Activated naive CD8-positive, alpha-beta T cell treated with anti-CD3 and anti-CD28 coated beads, Interleukin-2, amount 50 U/mL, for 16 hours (primary cell): ENCODE data around the gene GP1BA.
"Not testable (repeated sequence)": the region's sequence is repeated elsewhere in the genome, so short reads cannot be mapped to it uniquely, and the experiment has no call there.

Experiments used
- DNase-seq: peaks from one replicate; pipeline ENCODE4 v3.0.0-alpha.2; 2020; ENCODE audit warnings: low read depth, low spot score

Gene GP1BA

DNA sequence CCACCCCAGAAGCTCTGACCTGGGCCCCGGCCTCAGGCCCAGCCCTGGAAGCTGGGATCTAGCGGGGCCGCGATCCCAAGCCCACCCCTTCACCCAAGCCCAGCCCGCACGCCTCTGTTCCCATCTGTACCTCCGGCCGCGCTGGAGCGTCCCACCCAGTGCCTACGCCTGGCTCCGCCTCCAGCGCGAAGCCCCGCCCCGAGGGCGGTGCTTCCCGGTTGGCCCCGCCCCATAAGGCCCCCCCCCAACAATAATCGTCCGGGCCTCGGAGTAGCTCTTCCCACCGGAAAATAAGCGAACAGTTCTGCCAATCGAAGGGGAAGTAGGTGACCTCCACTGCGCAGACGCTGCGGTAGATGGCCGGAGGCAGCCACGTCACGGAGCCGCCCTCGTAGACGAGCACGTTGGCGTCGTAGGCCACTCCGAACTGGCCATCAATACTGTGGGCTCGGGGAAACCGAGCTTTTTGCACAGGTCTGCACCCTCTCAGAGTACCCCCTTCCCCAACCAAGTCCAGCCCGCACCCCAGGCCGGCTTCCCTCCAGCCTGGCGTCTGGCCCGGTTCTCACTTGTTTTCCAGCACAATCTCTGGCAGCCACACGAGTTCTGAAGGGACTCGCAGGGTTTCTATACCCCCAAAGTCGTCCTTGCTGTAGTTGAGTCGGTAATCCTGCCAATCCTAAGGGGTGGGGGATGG lies 30.3 kb upstream of the GP1BA start:
- DNase-seq = no peak

DNA sequence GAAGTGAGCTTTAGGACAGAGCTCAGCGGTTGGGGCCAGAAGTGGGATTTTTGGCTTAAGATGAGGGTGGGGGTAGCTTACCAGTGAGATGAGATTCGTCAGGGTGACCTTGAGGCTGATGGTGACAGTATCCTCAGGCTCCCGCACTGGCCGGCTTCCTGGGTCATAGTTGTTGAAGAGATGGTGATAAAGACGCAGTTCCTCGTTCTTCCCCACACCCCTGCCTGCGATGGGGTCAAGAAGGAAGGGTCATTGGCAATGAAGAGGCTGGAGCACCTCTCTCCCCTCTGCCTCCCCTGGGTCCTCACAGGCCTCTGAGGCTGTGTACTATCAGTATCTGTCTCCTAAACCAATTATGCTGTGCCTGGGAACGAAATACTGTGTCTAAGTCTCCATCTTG lies 29.5 kb upstream of the GP1BA start:
- no peak for DNase-seq

DNA sequence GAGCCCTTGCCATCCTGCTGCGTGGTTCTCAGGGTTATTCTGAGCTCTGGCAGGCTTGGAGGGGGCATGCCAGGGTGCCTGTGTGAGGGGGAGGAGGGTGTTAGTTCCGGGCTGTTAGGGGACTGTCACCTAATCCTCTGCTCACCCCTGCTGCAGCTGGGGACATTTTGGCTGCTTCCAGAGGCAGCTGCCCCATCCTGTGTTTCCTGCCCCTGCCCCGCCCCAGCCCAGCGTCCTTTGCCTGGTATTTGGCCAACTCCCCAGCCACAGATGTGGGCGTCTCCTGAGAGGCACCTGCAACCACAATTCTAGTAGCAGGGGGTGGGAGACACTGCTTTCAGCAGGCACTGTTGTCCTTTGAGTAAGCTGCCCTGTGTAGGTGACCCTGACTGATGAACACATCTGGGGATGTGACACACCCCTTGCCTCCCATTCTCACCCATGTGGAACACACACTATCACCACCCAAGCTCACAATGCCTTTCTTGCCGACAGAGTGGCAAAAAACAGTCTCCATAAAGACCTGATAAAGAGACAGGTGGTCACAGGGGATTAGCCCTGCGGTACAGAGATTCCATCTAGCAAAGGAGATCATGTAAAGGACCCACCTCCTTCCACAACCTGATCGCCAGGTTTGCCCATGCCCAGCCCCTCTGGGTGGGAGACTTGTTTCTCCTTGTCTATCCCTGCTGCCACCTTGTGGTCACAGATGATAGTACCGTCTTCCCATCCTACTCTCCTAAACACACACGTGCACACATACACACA lies 28.8 kb upstream of the GP1BA start, which contains the start of gene CHRNE:
Gene CHRNE (minus strand): TSS at position 48 of the 768 bp plus-strand sequence. CDS start 35 bp downstream, at position 13.
- DNase-seq = peak; percentile 55

DNA sequence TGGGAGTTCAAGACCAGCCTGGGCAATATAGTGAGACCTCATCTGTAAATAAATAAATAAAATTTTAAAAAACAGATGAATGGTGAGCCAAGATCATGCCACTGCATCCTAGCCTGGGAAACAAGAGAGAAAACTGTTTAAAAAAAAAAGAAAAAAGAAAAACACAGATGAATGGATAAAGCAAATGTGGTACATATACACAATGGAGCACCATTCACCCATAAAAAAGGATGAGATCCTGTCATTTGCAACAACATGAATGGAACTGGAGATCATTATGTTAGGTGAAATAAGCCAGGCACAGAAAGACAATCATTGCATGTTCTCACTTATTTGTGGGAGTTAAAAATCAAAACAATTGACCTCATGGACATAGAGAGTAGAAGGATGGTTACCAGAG lies 25.4 kb upstream of the GP1BA start:
- DNase-seq = not testable (repeated sequence)

DNA sequence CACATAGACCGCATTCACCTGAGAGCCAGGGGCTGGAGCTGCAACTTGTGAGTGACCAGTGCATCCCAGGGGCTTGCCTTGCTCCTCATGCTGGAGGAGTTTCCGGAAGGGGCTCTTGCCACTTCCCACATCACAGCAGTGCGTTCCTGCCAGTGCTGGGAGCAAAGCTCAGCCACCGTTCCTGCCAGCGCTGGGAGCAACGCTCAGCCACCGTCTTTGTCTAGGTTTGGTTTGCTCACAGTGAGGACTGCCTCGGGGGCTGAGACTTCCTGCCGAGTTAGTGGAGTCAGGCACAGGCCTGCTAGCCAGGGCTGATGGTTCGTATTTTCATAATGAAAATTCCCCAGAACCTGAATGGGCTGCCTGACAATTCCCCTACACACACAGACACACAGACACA lies 23.8 kb upstream of the GP1BA start:
- no peak for DNase-seq

DNA sequence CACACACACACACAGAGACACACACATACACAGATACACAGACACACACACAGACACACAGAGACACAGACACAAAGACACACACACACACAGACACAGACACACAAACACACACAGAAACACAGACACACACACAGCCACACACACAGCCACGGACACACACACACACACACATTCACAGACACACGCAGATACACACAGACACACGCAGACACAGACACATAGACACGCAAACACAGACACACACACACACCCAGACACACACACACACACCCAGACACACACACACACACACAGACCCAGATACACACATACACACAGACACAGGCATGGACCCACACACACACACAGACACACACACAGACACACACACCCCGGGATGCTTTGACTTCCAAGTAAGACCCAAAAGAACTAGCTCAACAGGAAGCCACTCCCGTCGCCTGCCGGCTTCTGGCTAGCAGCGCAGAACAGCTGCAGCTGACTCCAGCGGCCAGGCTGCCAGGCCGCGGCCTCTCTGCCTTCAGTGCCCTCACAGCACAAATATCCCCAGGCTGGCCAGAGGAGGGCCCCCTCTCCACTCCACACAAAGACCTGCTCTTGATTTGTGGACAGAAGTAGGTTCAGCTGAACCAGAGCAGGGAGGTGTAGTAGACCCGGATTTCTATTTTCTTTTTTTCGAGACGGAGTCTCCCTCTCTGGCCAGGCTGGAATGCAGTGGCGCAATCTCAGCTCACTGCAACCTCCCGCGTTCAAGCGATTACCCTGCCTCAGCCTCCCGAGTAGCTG lies 23.2 kb upstream of the GP1BA start:
- peak; percentile 30 for DNase-seq

DNA sequence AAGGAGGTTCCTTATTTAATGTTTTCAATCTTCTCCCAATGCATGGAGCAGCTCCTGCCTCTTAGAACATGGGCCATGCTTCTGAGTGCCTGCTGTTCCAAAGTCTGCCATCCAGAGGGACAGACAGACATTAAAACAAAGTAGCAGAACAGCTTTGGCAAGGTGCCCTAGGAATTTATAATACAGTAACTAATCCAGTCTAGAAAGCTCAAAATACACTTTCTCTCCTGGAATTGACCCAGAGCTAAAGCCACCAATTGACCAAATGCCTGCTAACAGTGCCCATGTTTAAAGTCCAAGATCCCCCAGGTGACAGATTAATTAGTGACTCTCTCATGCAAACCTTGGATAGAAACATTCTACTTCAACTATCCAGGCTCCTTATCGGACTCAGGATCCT lies 18.1 kb upstream of the GP1BA start:
- no peak for DNase-seq

DNA sequence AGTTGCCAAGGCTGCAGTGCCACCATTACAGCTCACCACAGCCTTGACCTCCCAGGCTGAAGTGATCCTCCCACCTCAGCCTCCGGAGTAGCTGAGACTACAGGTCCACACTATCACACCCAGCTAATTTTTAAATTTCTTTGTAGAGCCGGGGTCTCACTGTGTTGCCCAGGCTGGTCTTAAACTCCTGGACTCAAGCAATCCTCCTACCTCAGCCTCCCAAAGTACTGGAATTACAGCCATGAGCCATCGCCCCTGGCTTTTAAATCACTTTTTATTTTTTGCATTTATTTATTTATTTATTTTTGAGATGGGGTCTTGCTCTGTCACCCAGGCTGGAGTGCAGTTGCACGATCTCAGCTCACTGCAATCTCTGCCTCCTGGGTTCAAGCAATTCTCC lies 17.5 kb upstream of the GP1BA start:
- DNase-seq = not testable (repeated sequence)

DNA sequence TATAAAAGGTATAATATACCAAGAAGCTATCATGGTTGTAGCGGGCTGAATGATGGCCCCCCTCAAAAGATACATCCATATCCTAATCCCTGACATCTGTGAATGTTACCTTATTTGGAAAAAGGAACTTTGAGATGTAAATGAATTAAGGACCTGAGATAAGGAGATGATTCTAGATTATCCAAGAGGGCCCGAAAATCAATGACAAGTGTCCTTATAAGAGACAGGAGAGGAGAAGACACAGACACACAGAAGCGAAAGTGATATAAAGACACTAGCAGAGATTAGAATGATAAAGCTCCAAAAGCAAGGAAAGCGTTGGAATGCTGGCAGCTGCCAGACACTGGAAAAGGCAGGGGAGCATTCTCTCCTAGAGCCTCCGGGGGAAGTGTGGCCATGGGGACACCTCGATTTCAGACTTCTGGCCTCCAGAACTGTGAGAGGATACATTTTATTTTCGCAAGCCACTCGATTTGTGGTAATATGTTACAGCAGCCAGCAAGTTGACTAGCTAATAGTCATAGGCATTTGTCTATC lies 12.5 kb upstream of the GP1BA start:
- no peak for DNase-seq

DNA sequence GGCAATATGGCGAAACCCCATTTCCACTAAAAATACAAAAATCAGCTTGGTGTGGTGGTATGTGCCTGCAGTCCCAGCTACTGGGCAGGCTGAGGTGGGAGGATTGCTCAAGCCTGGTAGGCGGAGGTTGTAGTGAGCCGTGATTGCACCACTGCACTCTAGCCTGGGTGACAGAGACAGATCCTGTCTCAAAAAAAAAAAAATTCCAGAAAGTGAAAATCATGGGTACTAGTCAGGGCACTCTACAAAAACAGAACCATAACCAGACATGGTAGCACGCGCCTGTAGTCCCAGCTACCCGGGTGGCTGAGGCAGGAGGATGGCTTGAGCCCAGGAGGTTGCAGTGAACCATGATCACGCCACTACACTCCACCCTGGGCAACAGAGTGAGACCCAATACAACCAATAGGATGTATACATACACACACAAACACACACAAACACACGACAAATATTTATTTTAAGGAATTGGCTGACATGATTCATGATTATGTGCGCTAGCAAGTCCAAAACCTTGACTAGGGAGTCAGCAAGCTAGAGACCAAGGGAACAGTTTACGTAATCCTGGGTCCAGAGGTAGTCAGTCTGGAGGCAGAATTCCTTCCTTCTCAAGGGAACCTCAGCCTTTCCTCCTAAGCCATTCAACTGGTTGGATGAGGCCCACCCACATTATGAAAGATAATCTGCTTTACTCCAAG lies 11.6 kb upstream of the GP1BA start:
- no peak for DNase-seq

DNA sequence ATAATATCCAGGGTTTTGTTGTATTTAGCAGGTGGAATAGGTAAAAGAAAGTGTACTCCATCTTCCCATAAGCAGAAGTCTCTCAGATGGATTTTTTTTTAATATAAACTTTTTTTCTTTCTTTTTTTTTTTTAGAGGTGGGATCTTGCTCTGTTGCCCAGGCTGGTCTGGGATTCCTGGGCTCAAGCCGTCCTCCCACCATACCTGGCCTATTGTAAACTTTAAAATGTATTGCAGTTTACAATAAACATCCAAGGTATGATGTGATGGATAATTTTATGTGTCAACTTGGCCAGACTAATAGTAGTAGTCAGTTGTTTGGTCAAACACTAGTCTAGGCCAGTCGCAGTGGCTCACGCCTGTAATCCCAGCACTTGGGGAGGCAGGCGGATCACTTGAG lies 10.8 kb upstream of the GP1BA start:
- no peak for DNase-seq

DNA sequence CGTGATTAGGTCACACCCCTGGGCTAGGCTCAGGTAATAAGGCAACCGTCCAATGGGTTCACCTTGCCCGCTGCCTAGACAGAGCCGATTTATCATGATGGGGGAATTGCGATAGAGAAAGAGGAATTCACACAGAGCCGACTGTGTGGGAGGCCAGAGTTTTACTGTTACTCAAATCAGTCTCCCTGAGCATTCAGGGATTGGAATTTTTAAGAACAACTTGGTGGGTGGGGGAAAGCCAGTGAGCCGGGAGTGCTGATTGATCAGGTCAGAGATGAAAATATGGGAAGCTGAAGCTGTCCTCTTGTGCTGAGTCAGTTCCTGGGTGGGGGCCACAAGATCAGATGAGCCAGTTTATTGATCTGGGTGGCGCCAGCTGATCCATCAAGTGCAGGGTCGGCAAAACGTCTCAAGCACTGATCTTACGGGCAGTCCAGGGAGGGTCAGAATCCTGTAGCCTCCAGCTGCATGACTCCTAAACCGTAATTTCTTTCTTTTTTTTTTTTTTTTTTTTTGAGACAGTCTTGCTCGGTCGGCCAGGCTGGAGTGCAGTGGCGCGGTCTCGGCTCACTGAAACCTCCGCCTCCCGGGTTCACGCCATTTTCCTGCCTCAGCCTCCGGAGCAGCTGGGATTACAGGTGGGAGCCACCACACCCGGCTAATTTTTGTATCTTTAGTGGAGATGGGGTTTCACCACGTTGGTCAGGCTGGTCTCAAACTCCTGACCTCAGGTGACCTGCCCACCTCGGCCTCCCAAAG lies 5.3 kb upstream of the GP1BA start:
- not testable (repeated sequence) for DNase-seq

DNA sequence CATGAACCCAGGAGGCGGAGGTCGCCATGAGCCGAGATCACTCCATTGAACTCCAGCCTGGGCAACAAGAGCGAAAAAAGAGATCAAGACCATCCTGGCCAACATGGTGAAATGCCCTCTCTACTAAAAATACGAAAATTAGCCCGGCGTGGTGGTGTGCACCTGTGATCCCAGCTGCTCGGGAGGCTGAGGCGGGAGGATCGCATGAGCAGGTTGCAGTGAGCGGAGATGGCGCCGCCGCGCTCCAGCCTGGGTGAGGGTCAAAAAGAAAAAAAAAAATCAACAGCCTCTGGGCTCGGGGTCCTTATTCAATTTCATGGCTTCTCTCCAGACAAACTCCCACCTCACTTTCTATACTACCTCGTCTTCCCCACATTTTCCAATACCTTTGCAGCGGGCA lies 3.2 kb upstream of the GP1BA start:
- no peak for DNase-seq

DNA sequence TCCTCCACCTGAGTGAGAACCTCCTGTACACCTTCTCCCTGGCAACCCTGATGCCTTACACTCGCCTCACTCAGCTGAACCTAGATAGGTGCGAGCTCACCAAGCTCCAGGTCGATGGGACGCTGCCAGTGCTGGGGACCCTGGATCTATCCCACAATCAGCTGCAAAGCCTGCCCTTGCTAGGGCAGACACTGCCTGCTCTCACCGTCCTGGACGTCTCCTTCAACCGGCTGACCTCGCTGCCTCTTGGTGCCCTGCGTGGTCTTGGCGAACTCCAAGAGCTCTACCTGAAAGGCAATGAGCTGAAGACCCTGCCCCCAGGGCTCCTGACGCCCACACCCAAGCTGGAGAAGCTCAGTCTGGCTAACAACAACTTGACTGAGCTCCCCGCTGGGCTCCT lies 679 bp downstream of the GP1BA start:
- no peak for DNase-seq

DNA sequence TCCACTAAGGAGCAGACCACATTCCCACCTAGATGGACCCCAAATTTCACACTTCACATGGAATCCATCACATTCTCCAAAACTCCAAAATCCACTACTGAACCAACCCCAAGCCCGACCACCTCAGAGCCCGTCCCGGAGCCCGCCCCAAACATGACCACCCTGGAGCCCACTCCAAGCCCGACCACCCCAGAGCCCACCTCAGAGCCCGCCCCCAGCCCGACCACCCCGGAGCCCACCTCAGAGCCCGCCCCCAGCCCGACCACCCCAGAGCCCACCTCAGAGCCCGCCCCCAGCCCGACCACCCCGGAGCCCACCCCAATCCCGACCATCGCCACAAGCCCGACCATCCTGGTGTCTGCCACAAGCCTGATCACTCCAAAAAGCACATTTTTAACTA lies 1.6 kb downstream of the GP1BA start:
- DNase-seq = no peak

DNA sequence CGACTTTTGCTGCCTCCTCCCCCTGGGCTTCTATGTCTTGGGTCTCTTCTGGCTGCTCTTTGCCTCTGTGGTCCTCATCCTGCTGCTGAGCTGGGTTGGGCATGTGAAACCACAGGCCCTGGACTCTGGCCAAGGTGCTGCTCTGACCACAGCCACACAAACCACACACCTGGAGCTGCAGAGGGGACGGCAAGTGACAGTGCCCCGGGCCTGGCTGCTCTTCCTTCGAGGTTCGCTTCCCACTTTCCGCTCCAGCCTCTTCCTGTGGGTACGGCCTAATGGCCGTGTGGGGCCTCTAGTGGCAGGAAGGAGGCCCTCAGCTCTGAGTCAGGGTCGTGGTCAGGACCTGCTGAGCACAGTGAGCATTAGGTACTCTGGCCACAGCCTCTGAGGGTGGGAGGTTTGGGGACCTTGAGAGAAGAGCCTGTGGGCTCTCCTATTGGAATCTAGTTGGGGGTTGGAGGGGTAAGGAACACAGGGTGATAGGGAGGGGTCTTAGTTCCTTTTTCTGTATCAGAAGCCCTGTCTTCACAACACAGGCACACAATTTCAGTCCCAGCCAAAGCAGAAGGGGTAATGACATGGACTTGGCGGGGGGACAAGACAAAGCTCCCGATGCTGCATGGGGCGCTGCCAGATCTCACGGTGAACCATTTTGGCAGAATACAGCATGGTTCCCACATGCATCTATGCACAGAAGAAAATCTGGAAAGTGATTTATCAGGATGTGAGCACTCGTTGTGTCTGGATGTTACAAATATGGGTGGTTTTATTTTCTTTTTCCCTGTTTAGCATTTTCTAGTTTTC lies 2.3 kb downstream of the GP1BA start:
- DNase-seq = no peak

DNA sequence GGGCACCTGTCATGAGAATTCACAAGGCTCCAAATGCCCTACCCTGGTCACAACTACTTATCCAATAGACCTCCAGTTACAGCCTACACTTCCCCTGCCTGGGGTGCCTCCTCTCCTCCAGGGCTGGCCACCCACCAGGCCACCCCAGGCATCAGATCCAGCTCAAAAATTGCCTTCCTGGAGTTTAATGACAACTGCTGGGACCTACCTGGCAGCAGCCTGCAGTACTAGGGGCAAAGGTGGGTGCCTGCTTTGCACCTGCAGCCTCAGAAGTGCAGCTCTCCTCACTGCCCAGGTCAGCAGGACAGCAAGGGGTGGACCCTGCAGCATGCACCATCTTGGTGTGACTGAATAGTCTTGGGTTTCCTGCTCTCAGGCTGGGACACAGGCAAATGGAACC lies 3.6 kb downstream of the GP1BA start:
- no peak for DNase-seq

DNA sequence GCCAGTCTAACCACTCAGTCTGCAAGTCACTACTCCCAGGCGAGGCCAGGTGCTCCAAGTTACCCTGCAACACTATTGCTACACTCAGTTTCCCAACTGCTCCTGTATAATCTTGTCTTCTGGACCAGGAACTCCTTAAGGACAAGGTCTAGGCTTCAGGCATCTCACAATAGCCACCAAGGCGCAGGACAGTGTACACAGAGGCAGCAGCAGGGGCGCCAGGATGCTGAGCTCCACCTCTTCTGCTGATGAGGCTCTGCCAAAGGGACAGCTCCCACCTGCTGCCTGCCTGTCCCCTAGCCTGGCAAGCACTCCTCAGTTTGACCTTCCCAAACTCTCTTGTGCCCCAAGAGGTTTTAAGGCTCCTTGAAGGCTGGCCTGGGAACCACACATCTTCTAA lies 4.4 kb downstream of the GP1BA start:
- DNase-seq = no peak

DNA sequence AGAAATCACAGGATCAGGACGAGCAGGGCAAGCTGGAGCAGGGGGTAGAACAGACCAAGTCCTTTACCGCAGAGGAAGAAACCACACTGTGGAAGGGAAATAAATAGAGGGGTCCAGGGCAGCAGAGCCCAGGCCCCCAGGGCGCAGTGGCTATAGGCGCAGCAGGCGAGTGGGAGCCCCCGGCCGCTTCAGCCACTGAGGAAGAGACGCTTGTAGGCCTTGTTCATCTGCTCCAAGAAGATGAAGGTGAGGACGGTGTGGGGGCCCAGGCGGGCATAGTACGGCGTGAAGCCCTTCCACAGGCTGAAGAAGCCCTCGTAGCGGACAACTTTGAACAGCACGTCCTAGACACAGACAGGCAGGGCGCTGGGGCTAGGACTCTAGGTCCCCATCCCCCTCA lies 5.5 kb downstream of the GP1BA start:
- DNase-seq = no peak

DNA sequence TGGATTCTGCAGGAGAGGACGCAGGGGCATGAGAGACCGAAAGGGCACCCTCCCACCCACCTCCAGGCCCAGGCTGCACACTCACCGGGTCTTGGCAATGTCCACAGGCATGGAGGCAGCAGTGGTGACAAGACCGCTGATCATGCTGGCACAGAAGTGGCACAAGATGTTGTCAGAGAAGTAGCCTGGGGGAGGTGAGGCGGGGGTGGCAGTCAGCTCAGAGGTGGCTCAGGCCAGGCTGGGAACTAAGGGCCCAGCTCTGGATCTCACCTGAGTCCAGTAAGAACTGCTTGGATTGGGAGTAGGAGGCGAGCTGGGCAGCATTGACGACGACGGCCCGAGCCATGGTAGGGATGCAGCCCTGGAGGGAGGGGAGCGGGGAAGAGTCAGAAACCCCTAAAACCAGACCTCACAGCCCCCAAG lies 6.0 kb downstream of the GP1BA start:
- DNase-seq = no peak
